ENCODE results near the gene UBL4A.

Gene UBL4A

GRCh38 chrX:154449618-154450017 lies 36.8 kb downstream of the UBL4A start:
- Histone ChIP-seq H3K4me3 (replicated peaks; ENCODE audit: insufficient read depth, low read length) (no peak overlapping the region), H3K27ac (replicated peaks) (no peak overlapping the region), H3K27me3 (ENCODE audit: insufficient read depth, poor library complexity, severe bottlenecking) (no peaks in the 10 kb centered on the region)
- TF ChIP-seq REST (IDR thresholded peaks at IDR 0.05; ENCODE audit: insufficient replicate concordance, low read depth) = no peak
- no peak for TF ChIP-seq POLR2AphosphoS5 (IDR thresholded peaks at IDR 0.05; ENCODE audit: low read depth)
- DNase-seq (ENCODE audit: low read depth in 1 of 2, low spot score in 1 of 2) = no peak

GRCh38 chrX:154448484-154448883 lies 37.9 kb downstream of the UBL4A start:
- Histone ChIP-seq H3K4me3 (replicated peaks; ENCODE audit: insufficient read depth, low read length) (no peak overlapping the region), H3K27me3 (ENCODE audit: insufficient read depth, poor library complexity, severe bottlenecking) (no peaks in the 10 kb centered on the region)
- TF ChIP-seq SPI1 (IDR thresholded peaks at IDR 0.05; ENCODE audit: borderline replicate concordance, low read depth) (no peak), POLR2AphosphoS5 (IDR thresholded peaks at IDR 0.05; ENCODE audit: low read depth) (no peak), CTCF (IDR thresholded peaks at IDR 0.05; ENCODE audit: insufficient read depth, low read length) (no peak), REST (IDR thresholded peaks at IDR 0.05; ENCODE audit: insufficient replicate concordance, low read depth) (no peak), GABPA (IDR thresholded peaks at IDR 0.05; ENCODE audit: low read depth) (no peak)

GRCh38 chrX:154446430-154446829 lies 40.0 kb downstream of the UBL4A start:
- no peak overlapping the region for H3K27ac ChIP-seq (replicated peaks)
- no peak overlapping the region for H3K4me3 ChIP-seq (replicated peaks; ENCODE audit: insufficient read depth, low read length)
- no peak for DNase-seq (ENCODE audit: low read depth in 1 of 2, low spot score in 1 of 2)
- TF ChIP-seq CTCF (IDR thresholded peaks at IDR 0.05; ENCODE audit: insufficient read depth, low read length) (no peak), GABPA (IDR thresholded peaks at IDR 0.05; ENCODE audit: low read depth) (no peak)
- H3K27me3 ChIP-seq (ENCODE audit: insufficient read depth, poor library complexity, severe bottlenecking) = no peaks in the 10 kb centered on the region

More at GRCh38 chrX:154448484-154448883, 37.9 kb downstream of the UBL4A start:
- no peak for DNase-seq (ENCODE audit: low read depth in 1 of 2, low spot score in 1 of 2)
- H3K27ac ChIP-seq (replicated peaks) = no peak overlapping the region

- TF ChIP-seq REST (IDR thresholded peaks at IDR 0.05; ENCODE audit: insufficient replicate concordance, low read depth) = no peak
- no peak for DNase-seq (ENCODE audit: low read depth in 1 of 2, low spot score in 1 of 2)
- no peak overlapping the region for H3K27ac ChIP-seq (replicated peaks)
- no peaks in the 10 kb centered on the region for H3K27me3 ChIP-seq (ENCODE audit: insufficient read depth, poor library complexity, severe bottlenecking)
- no peak overlapping the region for H3K4me3 ChIP-seq (replicated peaks; ENCODE audit: insufficient read depth, low read length)
These were observed 40.6 kb downstream of the UBL4A start for GRCh38 chrX:154445776-154446175.
